ENCODE results near the gene ETFB. TPM values are rescaled to one million over a fixed set of nuclear protein-coding genes. Genes with fewer than 3 reads are reported as not detected.

Gene ETFB
- total and polyA plus RNA-seq, 9 of the 15 experiments (the other 6 are each of a cell fraction or from before 2014, with no cell fraction given) = 18.1 to 143 (median 96.1) TPM

- TF ChIP-seq SMAD4 (CRISPR knock-in tag; conservative IDR thresholded peaks at IDR 0.05) (peak; percentile 48), E2F1 (CRISPR knock-in tag; IDR thresholded peaks at IDR 0.05) (no peak), NR2C2 (CRISPR knock-in tag; IDR thresholded peaks at IDR 0.05) (no peak), NR2C2 (tag; IDR thresholded peaks at IDR 0.05) (peak; percentile 78), TFE3 (CRISPR knock-in tag; IDR thresholded peaks at IDR 0.05) (no peak), TCF7L2 (IDR thresholded peaks at IDR 0.05; ENCODE audit: low read depth, low read length) (0 out of 2 replicates have a peak, but pooled peaks have one; percentile 6), ZNF143 (CRISPR knock-in tag; IDR thresholded peaks at IDR 0.05) (no peak), ETV1 (tag; conservative IDR thresholded peaks at IDR 0.05; ENCODE audit: low read depth) (0 out of 2 replicates have a peak, but pooled peaks have one; percentile 8), OTX1 (CRISPR knock-in tag; IDR thresholded peaks at IDR 0.05) (peak; percentile 93; the same call in 1 of the 2 replicates), KHSRP (IDR thresholded peaks at IDR 0.05) (peak; percentile 21; the same call in 1 of the 2 replicates), E2F3 (CRISPR knock-in tag; IDR thresholded peaks at IDR 0.05) (0 out of 2 replicates have a peak, but pooled peaks have one; percentile 9), DNMT1 (IDR thresholded peaks at IDR 0.05) (0 out of 2 replicates have a peak, but pooled peaks have one; percentile 47), HNRNPH1 (optimal IDR thresholded peaks at IDR 0.05; ENCODE audit: low read depth, low read length) (no peak), TAF1 (IDR thresholded peaks at IDR 0.05; ENCODE audit: control insufficient read depth, extremely low read depth, insufficient read depth, low read length, severe bottlenecking) (peak; percentile 88), RB1 (IDR thresholded peaks at IDR 0.05; ENCODE audit: low read depth) (0 out of 2 replicates have a peak, but pooled peaks have one; percentile 8), ZBTB26 (CRISPR knock-in tag; IDR thresholded peaks at IDR 0.05) (peak; percentile 34; the same call in 1 of the 2 replicates), CBX1 (IDR thresholded peaks at IDR 0.05; ENCODE audit: low read depth) (0 out of 2 replicates have a peak, but pooled peaks have one; percentile 38), ERF (CRISPR knock-in tag; IDR thresholded peaks at IDR 0.05) (no peak), ARHGAP35 (IDR thresholded peaks at IDR 0.05; ENCODE audit: partially characterized antibody) (peak; percentile 76), E2F6 (IDR thresholded peaks at IDR 0.05; ENCODE audit: borderline replicate concordance in 1 of 2, extremely low read depth in 1 of 2, insufficient read depth in 1 of 2, insufficient read length in 1 of 2, low read depth in 1 of 2, low read length in 1 of 2, poor library complexity in 1 of 2, severe bottlenecking in 1 of 2) (peak; percentile 67 to 83)
Measured at GRCh38 chr19:51366389-51367254, 434 bp upstream of the ETFB start (continued).

All from K562 (cell line).